K562 (cell line): ENCODE data around the gene NFYC. TPM values are rescaled to one million over a fixed set of nuclear protein-coding genes. Genes with fewer than 3 reads are reported as not detected.

Source experiments
- ATAC-seq: fragments of 200-7000 bp; cut with Tn5 transposase; 3 replicates; pipeline ENCODE4 v1.9.1; 2020; ENCODE audit warnings: moderate library complexity
- BruUV-seq: library from RNA; stranded (reverse); fragments of 400-500 nt; replicated peaks from 2 replicates; lab custom pipeline; 2021; lab: Mats Ljungman, UMichigan
- CTCF ChIA-PET: fragments of 300-600 bp; formaldehyde crosslinking; extraction: SDS; loops from one replicate; lab custom pipeline; 2021; ENCODE audit warnings: low intra/inter-chr PET ratio; lab: Yijun Ruan, JAX
- POLR2A ChIA-PET: fragments of 300-600, 350-650 bp; sonication (Branson Sonifier 250); formaldehyde crosslinking; extraction: SDS; loops from one replicate; lab custom pipeline; 2021; ENCODE audit warnings: antibody characterized with exemption, inconsistent platforms; lab: Yijun Ruan, JAX
- DNase-seq, 4 experiments: peaks; one replicate each; pipeline versions ENCODE4 v3.0.0 to v3.0.0-alpha.2; 2011 to 2018; ENCODE audit warnings: low spot score in 3 of 4, mixed read lengths in 3 of 4; ENCODE audit errors: extremely low read depth in 1 of 4
- FAIRE-seq: peaks from 2 replicates; lab custom pipeline; 2011; peaks lifted over from hg19 to GRCh38; lab: Jason Lieb, UNC
- H2AFZ ChIP-seq: 2 replicates; pipeline ENCODE4 v1.6.0; 2011; ENCODE audit warnings: low read depth, low read length, control low read depth, inconsistent platforms
- H3K27ac ChIP-seq: fragments of 200-600 bp; 3 replicates; pipeline ENCODE4 v1.8.0; 2011; ENCODE audit warnings: low read depth, mild to moderate bottlenecking, control low read depth, inconsistent platforms, low read length, moderate library complexity, mixed read lengths; ENCODE audit errors: extremely low read depth
- H3K27me3 ChIP-seq, 2 experiments: fragments of 300-600 bp in 1 of 2; 2 replicates in 1 of 2; 3 replicates in 1 of 2; pipeline versions ENCODE4 v1.6.0 to v1.8.0; 2011; ENCODE audit warnings: inconsistent platforms in 2 of 2, low read length in 2 of 2, mild to moderate bottlenecking in 1 of 2, mixed read lengths in 1 of 2, moderate library complexity in 1 of 2; ENCODE audit not compliant: control insufficient read depth in 2 of 2, insufficient read depth in 2 of 2
- H3K36me3 ChIP-seq: fragments of 300-600 bp; 3 replicates; pipeline ENCODE4 v1.8.0; 2011; ENCODE audit warnings: mild to moderate bottlenecking, low read length, inconsistent platforms; ENCODE audit not compliant: control insufficient read depth, insufficient read depth
- H3K4me1 ChIP-seq, 2 experiments: fragments of 200-600 bp in 1 of 2; replicated peaks in 1 of 2; 2 replicates in 1 of 2; 3 replicates in 1 of 2; pipeline versions ENCODE4 v1.5.1 to v1.8.0; 2011; ENCODE audit warnings: inconsistent platforms in 2 of 2, low read length in 2 of 2, mild to moderate bottlenecking in 1 of 2, mixed read lengths in 1 of 2, moderate library complexity in 1 of 2; ENCODE audit not compliant: control insufficient read depth in 2 of 2, insufficient read depth in 2 of 2
- H3K4me2 ChIP-seq: 2 replicates; pipeline ENCODE4 v1.6.1; 2011; ENCODE audit warnings: low read length, control low read depth, inconsistent platforms, mixed read lengths; ENCODE audit not compliant: insufficient read depth
- H3K4me3 ChIP-seq: fragments of 200-600 bp; sonication (generic), shearing (Covaris generic); 2 replicates; pipeline ENCODE4 v1.5.1; 2016; ENCODE audit warnings: control low read depth, inconsistent platforms
- H3K79me2 ChIP-seq: fragments of 200-600 bp; 3 replicates; pipeline ENCODE4 v1.8.0; 2011; ENCODE audit warnings: low read length, inconsistent platforms; ENCODE audit not compliant: control insufficient read depth, insufficient read depth
- H3K9ac ChIP-seq, 2 experiments: 2 replicates each; pipeline versions ENCODE4 v1.6.0 to v1.6.1; 2011; ENCODE audit warnings: low read depth in 2 of 2, low read length in 2 of 2, control low read depth in 1 of 2, inconsistent platforms in 1 of 2, mild to moderate bottlenecking in 1 of 2, mixed read lengths in 1 of 2; ENCODE audit not compliant: insufficient read depth in 1 of 2
- H3K9me1 ChIP-seq: one replicate; pipeline ENCODE4 v1.6.0; 2011; ENCODE audit warnings: inconsistent platforms, mild to moderate bottlenecking, low read length, moderate library complexity; ENCODE audit not compliant: control insufficient read depth, insufficient read depth
- H3K9me3 ChIP-seq: replicated peaks from 2 replicates; pipeline ENCODE4 v1.5.1; 2011; ENCODE audit warnings: low read depth, low read length, inconsistent platforms; ENCODE audit not compliant: control insufficient read depth, insufficient read depth
- H4K20me1 ChIP-seq: replicated peaks from 2 replicates; pipeline ENCODE4 v1.6.1; 2011; ENCODE audit warnings: low read length, inconsistent platforms, mixed read lengths; ENCODE audit not compliant: control insufficient read depth, insufficient read depth
- BRD9 ChIP-seq: fragments of 450-650 bp; IDR thresholded peaks from 2 replicates; pipeline ENCODE4 v1.6.1; 2018; ENCODE audit warnings: low read depth; ENCODE audit not compliant: partially characterized antibody
- CC2D1A ChIP-seq: fragments of 450-650 bp; IDR thresholded peaks from 2 replicates; pipeline ENCODE4 v1.6.1; 2017; ENCODE audit warnings: mild to moderate bottlenecking
- CHD2 ChIP-seq: IDR thresholded peaks from 2 replicates; pipeline ENCODE4 v1.6.1; 2011; ENCODE audit warnings: low read depth, low read length
- E2F4 ChIP-seq: sonication (generic); formaldehyde crosslinking; IDR thresholded peaks from 2 replicates; pipeline ENCODE4 v1.8.0; 2022; ENCODE audit warnings: mild to moderate bottlenecking, low read depth, missing genetic modification reagents
- E2F8 ChIP-seq: fragments of 450-650 bp; IDR thresholded peaks from 2 replicates; pipeline ENCODE4 v1.7.1; 2018; ENCODE audit warnings: mild to moderate bottlenecking, low read depth; ENCODE audit not compliant: partially characterized antibody
- ELF2 ChIP-seq: fragments of 250-450 bp; sonication (Bioruptor Pico); IDR thresholded peaks from 2 replicates; pipeline ENCODE4 v1.5.0; 2021; ENCODE audit warnings: mild to moderate bottlenecking
- FOS ChIP-seq: IDR thresholded peaks from 3 replicates; pipeline ENCODE4 v1.6.1; 2011; ENCODE audit not compliant: insufficient read length; ENCODE audit errors: extremely low read depth
- KAT8 ChIP-seq: fragments of 450-650 bp; IDR thresholded peaks from 2 replicates; pipeline ENCODE4 v1.6.1; 2016; ENCODE audit warnings: low read depth, mild to moderate bottlenecking
- L3MBTL2 ChIP-seq: fragments of 450-650 bp; IDR thresholded peaks from 2 replicates; pipeline ENCODE4 v1.6.1; 2016; ENCODE audit warnings: mild to moderate bottlenecking, moderate library complexity
- MEIS2 ChIP-seq: fragments of 450-650 bp; IDR thresholded peaks from 2 replicates; pipeline ENCODE4 v1.6.1; 2014; ENCODE audit warnings: mild to moderate bottlenecking; ENCODE audit not compliant: partially characterized antibody
- NFYB ChIP-seq: IDR thresholded peaks from 2 replicates; pipeline ENCODE4 v1.6.1; 2011; ENCODE audit warnings: mild to moderate bottlenecking, moderate library complexity; ENCODE audit not compliant: insufficient read length; ENCODE audit errors: extremely low read depth
- RBM14 ChIP-seq: fragments of 200-400 bp; formaldehyde crosslinking; IDR thresholded peaks from 2 replicates; pipeline ENCODE4 v1.6.1; 2018; ENCODE audit warnings: low read depth, mild to moderate bottlenecking, low read length, moderate library complexity, borderline replicate concordance; ENCODE audit not compliant: insufficient read depth
- SETDB1 ChIP-seq: IDR thresholded peaks from one replicate; pipeline ENCODE4 v1.6.1; 2012; ENCODE audit warnings: low read length, control low read depth, inconsistent platforms
- SIX5 ChIP-seq, 2 experiments: IDR thresholded peaks; 2 replicates each; pipeline ENCODE4 v1.6.1; 2011; ENCODE audit warnings: low read length in 2 of 2, borderline replicate concordance in 1 of 2, low read depth in 1 of 2, mild to moderate bottlenecking in 1 of 2, moderate library complexity in 1 of 2; ENCODE audit not compliant: insufficient read depth in 1 of 2
- SP2 ChIP-seq: IDR thresholded peaks from 2 replicates; pipeline ENCODE4 v1.6.1; 2011; ENCODE audit warnings: mild to moderate bottlenecking, low read depth, low read length, moderate library complexity; ENCODE audit not compliant: poor library complexity, severe bottlenecking; ENCODE audit errors: extremely low read depth
- STAT5A ChIP-seq: IDR thresholded peaks from 2 replicates; pipeline ENCODE4 v1.6.1; 2012; ENCODE audit warnings: low read length, inconsistent platforms, borderline replicate concordance
- TEAD2 ChIP-seq: fragments of 450-650 bp; IDR thresholded peaks from 2 replicates; pipeline ENCODE4 v1.6.1; 2016; ENCODE audit warnings: missing genetic modification characterization, control low read depth, missing compliant biosample characterization
- ZFX ChIP-seq: sonication (generic); formaldehyde crosslinking; IDR thresholded peaks from 2 replicates; pipeline ENCODE4 v1.8.0; 2022; ENCODE audit warnings: mild to moderate bottlenecking, missing genetic modification reagents, moderate library complexity
- ZNF766 ChIP-seq: fragments of 200-800 bp; sonication (Bioruptor generic); conservative IDR thresholded peaks from 2 replicates; pipeline ENCODE4 v1.6.1; 2016; ENCODE audit warnings: missing genetic modification characterization, missing compliant biosample characterization
- WGBS: fragments of 100-300 bp; shearing (Covaris generic); methylation state at CpG from one replicate; pipeline ENCODE4 v1.1.6; 2016; ENCODE audit warnings: low coverage, mixed read lengths; ENCODE audit not compliant: insufficient coverage; ENCODE audit errors: missing lambda C conversion rate; 5-methylcytosine and 5-hydroxymethylcytosine counted together
- in situ Hi-C: fragments of 300-500 bp; cut with MboI; formaldehyde crosslinking; loops from 4 replicates; pipeline ENCODE4 v1.15.0; 2018; ENCODE audit warnings: inconsistent platforms, mixed read lengths
- intact Hi-C: fragments of 100-400 bp; cut with micrococcal nuclease; formaldehyde crosslinking; loops from 2 replicates; pipeline ENCODE4 v1.14.2; 2022
- polyA plus RNA-seq, 8 experiments: library from polyadenylated mRNA; depleted of rRNA in 4 of 8; stranded (reverse) in 5 of 8; unstranded in 3 of 8; fragments of >200 nt; fragmentation: Nextera tagmentation in 2 of 8; fragmentation: Illumina TruSeq in 1 of 8; extraction: Ambion mirVana in 2 of 8; extraction: Trizol in 1 of 8; gene quantifications; 2 replicates each; pipeline versions ENCODE4 v1.2.1 to v1.2.3, GENCODE V29; 2011 to 2014; ENCODE audit warnings: inconsistent platforms in 1 of 8, missing spikeins in 1 of 8
- total RNA-seq, 7 experiments: library from RNA; depleted of rRNA in 6 of 7; stranded (reverse); fragments of >200 nt in 6 of 7; fragmentation: Illumina TruSeq in 2 of 7; extraction: Trizol in 2 of 7; gene quantifications; 2 replicates each; pipeline versions ENCODE4 v1.2.1 to v1.2.3, GENCODE V29; 2011 to 2021; ENCODE audit warnings: low replicate concordance in 1 of 7

The NFYC gene
- total and polyA plus RNA-seq, 9 of the 15 experiments (the other 6 are each of a cell fraction or from before 2014, with no cell fraction given), result 4.8 to 59.8 (median 41.1) TPM

GRCh38 chr1:40709100-40709801 is 17.7 kb downstream of the NFYC start:
- peak overlapping the region; percentile 75 to 81; a peak in 3 of 4 replicates for H3K9ac ChIP-seq
- no peaks in the 10 kb centered on the region for H3K9me3 ChIP-seq
- no peaks in the 10 kb centered on the region for H4K20me1 ChIP-seq
- peaks cover 14% of the 10 kb centered on the region for H3K36me3 ChIP-seq
- POLR2A ChIA-PET, result interaction anchor here (0.7 to 14.0 kb wide), 7 partner anchors 8 to 107 kb away, joined by 3 to 212 read pairs (median 3); partner anchors contain the start of gene NFYC
- peak; percentile 87 to 98 (median 92) for DNase-seq
- peak overlapping the region; percentile 90 for H3K27ac ChIP-seq
- peaks cover 92% of the 10 kb centered on the region for H3K79me2 ChIP-seq
- WGBS, result under 1% methylated on average over 10 of the region's 10 CpGs
- peak overlapping the region; percentile 87 for H3K4me2 ChIP-seq
- CTCF ChIA-PET, result no interaction called here
- BruUV-seq, result TSS peak; percentile 65
- no peaks in the 10 kb centered on the region for H3K27me3 ChIP-seq
- H3K4me3 ChIP-seq, result peak overlapping the region; percentile 49
- FAIRE-seq, result peak; percentile 99
- in situ Hi-C loops, result no loop called here
- H3K4me1 ChIP-seq, result peaks cover 0 to 41% of the 10 kb centered on the region in 2 experiments; a peak in 4 of 5 replicates
- peak overlapping the region; percentile 94 for H2AFZ ChIP-seq
- intact Hi-C loops, result no loop called here
- ATAC-seq, result peak; percentile 94
- H3K9me1 ChIP-seq, result no peaks in the 10 kb centered on the region
- TF ChIP-seq L3MBTL2, result 0 out of 2 replicates have a peak, but pooled peaks have one; percentile 55
- no peak for TF ChIP-seq ZFX
- peak; percentile 26; the same call in 1 of the 2 replicates for TF ChIP-seq STAT5A
- TF ChIP-seq KAT8, result 0 out of 2 replicates have a peak, but pooled peaks have one; percentile 63
- TF ChIP-seq SP2, result peak; percentile 88
- peak; percentile 100 for TF ChIP-seq NFYB
- TF ChIP-seq SIX5 (IDR thresholded peaks at IDR 0.05; ENCODE audit: borderline replicate concordance in 1 of 2, insufficient read depth in 1 of 2, low read depth in 1 of 2, low read length in 2 of 2), result peak in 1 of 2 experiments; percentile 33; a peak in 1 of 4 replicates
- TF ChIP-seq ZNF766, result no peak
- peak; percentile 72 for TF ChIP-seq MEIS2
- peak; percentile 82 for TF ChIP-seq BRD9
- TF ChIP-seq TEAD2, result peak; percentile 81
- no peak for TF ChIP-seq E2F4 (CRISPR knock-in tag)
- TF ChIP-seq FOS, result peak; percentile 99
- TF ChIP-seq SETDB1, result no peak
- peak; percentile 86 for TF ChIP-seq CHD2
- TF ChIP-seq RBM14, result no peak
- peak; percentile 75 for TF ChIP-seq CC2D1A
- TF ChIP-seq ELF2 (CRISPR knock-in tag), result 0 out of 2 replicates have a peak, but pooled peaks have one; percentile 44
- peak; percentile 73 for TF ChIP-seq E2F8
